ENCODE data around the gene CDK6.
"Not testable (repeated sequence)": the region's sequence is repeated elsewhere in the genome, so short reads cannot be mapped to it uniquely, and the experiment has no call there.

The CDK6 gene

GRCh38 chr7:92761391-92762097 lies 74.8 kb downstream of the CDK6 start:
- DNase-seq (ENCODE audit: low read depth in 2 of 2), result no peak

- no peak for DNase-seq (ENCODE audit: low read depth in 2 of 2)
These were observed 77.5 kb downstream of the CDK6 start for GRCh38 chr7:92758796-92759431.

- DNase-seq (ENCODE audit: low read depth in 2 of 2), result not testable (repeated sequence)
These were observed 79.0 kb downstream of the CDK6 start for GRCh38 chr7:92757311-92757910.

GRCh38 chr7:92755680-92756079 lies 80.7 kb downstream of the CDK6 start:
- DNase-seq (ENCODE audit: low read depth in 2 of 2), result no peak

- no peak for DNase-seq (ENCODE audit: low read depth in 2 of 2)
These were observed 81.3 kb downstream of the CDK6 start for GRCh38 chr7:92754919-92755581.

- no peak for DNase-seq (ENCODE audit: low read depth in 2 of 2)
These were observed 82.8 kb downstream of the CDK6 start for GRCh38 chr7:92753614-92754013.

- peak; percentile 90 to 91 for DNase-seq (ENCODE audit: low read depth in 2 of 2)
These were observed 84.2 kb downstream of the CDK6 start for GRCh38 chr7:92751902-92752901.

GRCh38 chr7:92750946-92751345 lies 85.4 kb downstream of the CDK6 start:
- no peak for DNase-seq (ENCODE audit: low read depth in 2 of 2)

GRCh38 chr7:92750447-92750839 lies 85.9 kb downstream of the CDK6 start:
- DNase-seq (ENCODE audit: low read depth in 2 of 2), result no peak

GRCh38 chr7:92749832-92750446 lies 86.4 kb downstream of the CDK6 start:
- DNase-seq (ENCODE audit: low read depth in 2 of 2), result no peak

- no peak for DNase-seq (ENCODE audit: low read depth in 2 of 2)
These were observed 87.0 kb downstream of the CDK6 start for GRCh38 chr7:92749327-92749755.

- DNase-seq (ENCODE audit: low read depth in 2 of 2), result no peak
These were observed 87.9 kb downstream of the CDK6 start for GRCh38 chr7:92748495-92748894.

- DNase-seq (ENCODE audit: low read depth in 2 of 2), result no peak
These were observed 89.1 kb downstream of the CDK6 start for GRCh38 chr7:92747041-92747835.

GRCh38 chr7:92745241-92745640 lies 91.1 kb downstream of the CDK6 start:
- DNase-seq (ENCODE audit: low read depth in 2 of 2), result no peak

GRCh38 chr7:92744180-92744579 lies 92.2 kb downstream of the CDK6 start:
- not testable (repeated sequence) for DNase-seq (ENCODE audit: low read depth in 2 of 2)

GRCh38 chr7:92742186-92742585 lies 94.2 kb downstream of the CDK6 start:
- no peak for DNase-seq (ENCODE audit: low read depth in 2 of 2)

- DNase-seq (ENCODE audit: low read depth in 2 of 2), result peak; percentile 75 to 79
These were observed 95.7 kb downstream of the CDK6 start for GRCh38 chr7:92740700-92741126.

- no peak for DNase-seq (ENCODE audit: low read depth in 2 of 2)
These were observed 96.2 kb downstream of the CDK6 start for GRCh38 chr7:92740134-92740533.

- DNase-seq (ENCODE audit: low read depth in 2 of 2), result no peak
These were observed 97.3 kb downstream of the CDK6 start for GRCh38 chr7:92739091-92739490.

GRCh38 chr7:92737706-92738105 lies 98.7 kb downstream of the CDK6 start:
- peak in 1 of 2 experiments; percentile 33 for DNase-seq (ENCODE audit: low read depth in 2 of 2)

Measured in fibroblast of skin of left quadriceps (primary cell).